Measurements from ENCODE around the gene QRSL1.

DNA sequence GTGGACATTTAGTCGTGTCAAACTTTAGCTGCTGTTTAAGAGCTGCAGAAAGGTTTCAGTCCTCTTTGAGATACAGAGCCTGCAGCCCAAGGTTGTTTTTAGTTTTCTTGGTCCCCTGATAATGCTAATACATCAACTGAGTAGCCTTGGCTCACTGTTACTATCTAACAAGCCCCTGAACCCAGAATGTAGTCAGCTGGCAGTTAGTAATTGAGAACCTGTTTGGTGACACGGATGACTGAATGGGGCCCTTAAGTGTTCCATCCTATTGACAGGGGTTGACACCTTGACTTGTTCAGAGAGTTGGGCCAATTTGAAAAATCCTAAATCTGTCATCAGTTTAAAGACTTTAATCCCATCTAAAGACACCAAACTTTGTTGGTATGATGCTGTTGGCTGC is 2.9 kb upstream of the QRSL1 start:
- TF ChIP-seq, protein P1, sequence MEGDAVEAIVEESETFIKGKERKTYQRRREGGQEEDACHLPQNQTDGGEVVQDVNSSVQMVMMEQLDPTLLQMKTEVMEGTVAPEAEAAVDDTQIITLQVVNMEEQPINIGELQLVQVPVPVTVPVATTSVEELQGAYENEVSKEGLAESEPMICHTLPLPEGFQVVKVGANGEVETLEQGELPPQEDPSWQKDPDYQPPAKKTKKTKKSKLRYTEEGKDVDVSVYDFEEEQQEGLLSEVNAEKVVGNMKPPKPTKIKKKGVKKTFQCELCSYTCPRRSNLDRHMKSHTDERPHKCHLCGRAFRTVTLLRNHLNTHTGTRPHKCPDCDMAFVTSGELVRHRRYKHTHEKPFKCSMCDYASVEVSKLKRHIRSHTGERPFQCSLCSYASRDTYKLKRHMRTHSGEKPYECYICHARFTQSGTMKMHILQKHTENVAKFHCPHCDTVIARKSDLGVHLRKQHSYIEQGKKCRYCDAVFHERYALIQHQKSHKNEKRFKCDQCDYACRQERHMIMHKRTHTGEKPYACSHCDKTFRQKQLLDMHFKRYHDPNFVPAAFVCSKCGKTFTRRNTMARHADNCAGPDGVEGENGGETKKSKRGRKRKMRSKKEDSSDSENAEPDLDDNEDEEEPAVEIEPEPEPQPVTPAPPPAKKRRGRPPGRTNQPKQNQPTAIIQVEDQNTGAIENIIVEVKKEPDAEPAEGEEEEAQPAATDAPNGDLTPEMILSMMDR (IDR thresholded peaks at IDR 0.05): no peak
- TF ChIP-seq EP300 (IDR thresholded peaks at IDR 0.05) (no peak), POLR2A (IDR thresholded peaks at IDR 0.05) (no peak), POLR2AphosphoS5 (IDR thresholded peaks at IDR 0.05) (no peak)

Data from upper lobe of left lung (tissue), 4 donors.